ENCODE results near the gene RXRB.

GRCh38 chr6:33144373-33144772 lies 56.1 kb downstream of the RXRB start:
- TF ChIP-seq CTCF (IDR thresholded peaks at IDR 0.05) (no peak), FOSB (CRISPR knock-in tag; IDR thresholded peaks at IDR 0.05) (no peak), BHLHE40 (IDR thresholded peaks at IDR 0.05; ENCODE audit: low read depth, low read length) (no peak), USF2 (IDR thresholded peaks at IDR 0.05) (no peak), CHD2 (IDR thresholded peaks at IDR 0.05; ENCODE audit: low read length, partially characterized antibody) (no peak), ZFP36 (IDR thresholded peaks at IDR 0.05; ENCODE audit: borderline replicate concordance, partially characterized antibody) (no peak)

All from A549 (cell line).